WTC11 (cell line): Measurements from ENCODE around the gene VSTM2A. TPM values are rescaled to one million over a fixed set of nuclear protein-coding genes. Genes with fewer than 3 reads are reported as not detected.

Experiments used
- ATAC-seq: fragments of 200-7000 bp; cut with Tn5 transposase; 2 replicates; pipeline ENCODE4 v1.10.0; 2021; ENCODE audit warnings: mild to moderate bottlenecking, moderate library complexity
- CTCF ChIA-PET: fragments of 300-600 bp; sonication (Branson Sonifier 250); formaldehyde crosslinking; loops from one replicate; lab custom pipeline; 2021; ENCODE audit warnings: antibody characterized with exemption; lab: Charles Lee
- POLR2A ChIA-PET: fragments of 350-600 bp; sonication (Branson Sonifier 250); formaldehyde crosslinking; loops from one replicate; lab custom pipeline; 2021; ENCODE audit warnings: antibody characterized with exemption; lab: Charles Lee
- DNase-seq: peaks from one replicate; pipeline ENCODE4 v3.0.0; 2021; ENCODE audit warnings: low spot score
- H3K27ac Mint-ChIP-seq: 2 replicates; pipeline ENCODE4 v1.8.0; 2021; ENCODE audit warnings: mixed read lengths
- H3K27me3 Mint-ChIP-seq: 2 replicates; pipeline ENCODE4 v1.8.0; 2021; ENCODE audit warnings: low read depth, mild to moderate bottlenecking, moderate library complexity, mixed read lengths
- H3K36me3 Mint-ChIP-seq: 2 replicates; pipeline ENCODE4 v1.8.0; 2021; ENCODE audit warnings: mixed read lengths
- H3K4me1 Mint-ChIP-seq: 2 replicates; pipeline ENCODE4 v1.8.0; 2022; ENCODE audit warnings: mixed read lengths
- H3K4me3 Mint-ChIP-seq: 2 replicates; pipeline ENCODE4 v1.8.0; 2021; ENCODE audit warnings: mild to moderate bottlenecking, moderate library complexity, mixed read lengths
- H3K9me3 Mint-ChIP-seq: 2 replicates; pipeline ENCODE4 v1.8.0; 2021; ENCODE audit warnings: mixed read lengths
- CREB1 ChIP-seq: sonication (generic); formaldehyde crosslinking; IDR thresholded peaks from 2 replicates; pipeline ENCODE4 v1.8.0; 2023; ENCODE audit warnings: mild to moderate bottlenecking, missing genetic modification reagents
- FOXP1 ChIP-seq: sonication (generic); formaldehyde crosslinking; IDR thresholded peaks from 2 replicates; pipeline ENCODE4 v1.8.0; 2022; ENCODE audit warnings: missing genetic modification reagents, mild to moderate bottlenecking, moderate library complexity, borderline replicate concordance
- MYBL2 ChIP-seq: sonication (generic); formaldehyde crosslinking; IDR thresholded peaks from 2 replicates; pipeline ENCODE4 v1.8.1; 2023; ENCODE audit warnings: mild to moderate bottlenecking, moderate library complexity, missing genetic modification reagents
- OVOL2 ChIP-seq: fragments of 250-450 bp; sonication (Bioruptor Pico); IDR thresholded peaks from 2 replicates; pipeline ENCODE4 v1.9.0; 2021; ENCODE audit warnings: mild to moderate bottlenecking, borderline replicate concordance
- SMAD4 ChIP-seq: sonication (generic); formaldehyde crosslinking; IDR thresholded peaks from 2 replicates; pipeline ENCODE4 v1.8.0; 2022; ENCODE audit warnings: mild to moderate bottlenecking, missing genetic modification reagents
- TP53 ChIP-seq: sonication (generic); formaldehyde crosslinking; IDR thresholded peaks from 2 replicates; pipeline ENCODE4 v1.8.1; 2023; ENCODE audit warnings: mild to moderate bottlenecking, missing genetic modification reagents
- total RNA-seq: library from RNA; stranded (reverse); gene quantifications from 3 replicates; pipeline ENCODE4 v1.2.3, GENCODE V29; 2021
- TF ChIP-seq, protein P1 (sequence below): sonication (generic); formaldehyde crosslinking; IDR thresholded peaks from 2 replicates; pipeline ENCODE4 v1.8.0; 2022; ENCODE audit warnings: missing genetic modification reagents
- TF ChIP-seq, protein P2 (sequence below): fragments of 200-600 bp; IDR thresholded peaks from 2 replicates; pipeline ENCODE4 v1.8.0; 2022; ENCODE audit warnings: antibody characterized with exemption
- TF ChIP-seq, protein P3 (sequence below): sonication (generic); formaldehyde crosslinking; IDR thresholded peaks from 2 replicates; pipeline ENCODE4 v1.8.0; 2023; ENCODE audit warnings: missing genetic modification reagents, mild to moderate bottlenecking, borderline replicate concordance
- TF ChIP-seq, protein P4 (sequence below): sonication (generic); formaldehyde crosslinking; IDR thresholded peaks from 2 replicates; pipeline ENCODE4 v1.8.1; 2022; ENCODE audit warnings: low read depth, missing genetic modification reagents, borderline replicate concordance
- TF ChIP-seq, protein P5 (sequence below): sonication (generic); formaldehyde crosslinking; IDR thresholded peaks from 2 replicates; pipeline ENCODE4 v1.8.1; 2023; ENCODE audit warnings: mild to moderate bottlenecking, missing genetic modification reagents, borderline replicate concordance

VSTM2A gene
- total RNA-seq, 1 experiment from 2014 or later, result 2.0 TPM

DNA sequence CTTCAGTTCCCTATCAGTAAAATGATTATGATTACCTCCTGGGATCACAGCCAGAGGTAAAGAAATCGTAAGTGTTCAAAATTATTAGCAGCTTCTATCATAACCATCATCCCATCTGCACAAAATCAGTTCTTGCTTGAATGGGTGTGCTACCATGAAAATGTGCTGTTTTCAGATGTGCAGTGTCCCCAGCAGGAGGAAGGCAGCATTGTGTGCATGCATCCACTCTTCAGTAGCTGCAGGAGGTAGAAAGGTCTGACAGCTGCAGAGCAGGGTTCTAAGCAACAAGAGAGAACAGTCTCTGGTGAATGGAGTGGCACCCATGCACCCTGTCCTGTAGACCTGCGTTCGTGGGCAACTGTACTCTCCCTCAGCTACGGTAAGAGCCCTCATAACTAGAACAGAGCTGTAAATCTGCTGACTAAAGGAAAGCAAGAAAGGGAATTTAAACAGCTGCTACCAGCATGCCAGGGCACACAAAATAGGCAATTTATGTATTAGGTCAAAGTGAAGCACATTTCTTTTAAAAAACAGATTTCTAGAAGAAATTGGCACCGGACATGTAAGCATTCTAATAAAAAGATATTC is 21.2 kb downstream of the VSTM2A start:
- Mint-ChIP-seq H3K27ac (no peak overlapping the region), H3K4me3 (no peak overlapping the region), H3K9me3 (no peaks in the 10 kb centered on the region), H3K4me1 (peaks cover 10% of the 10 kb centered on the region), H3K27me3 (no peaks in the 10 kb centered on the region), H3K36me3 (no peaks in the 10 kb centered on the region)
- ChIA-PET POLR2A (interaction anchor here (0.5 kb wide), 1 partner anchor 1479 kb away, joined by 3 read pairs; no protein-coding TSS in a partner anchor), CTCF (no interaction called here)
- ATAC-seq (no peak), DNase-seq (no peak)
- TF ChIP-seq, protein P1, sequence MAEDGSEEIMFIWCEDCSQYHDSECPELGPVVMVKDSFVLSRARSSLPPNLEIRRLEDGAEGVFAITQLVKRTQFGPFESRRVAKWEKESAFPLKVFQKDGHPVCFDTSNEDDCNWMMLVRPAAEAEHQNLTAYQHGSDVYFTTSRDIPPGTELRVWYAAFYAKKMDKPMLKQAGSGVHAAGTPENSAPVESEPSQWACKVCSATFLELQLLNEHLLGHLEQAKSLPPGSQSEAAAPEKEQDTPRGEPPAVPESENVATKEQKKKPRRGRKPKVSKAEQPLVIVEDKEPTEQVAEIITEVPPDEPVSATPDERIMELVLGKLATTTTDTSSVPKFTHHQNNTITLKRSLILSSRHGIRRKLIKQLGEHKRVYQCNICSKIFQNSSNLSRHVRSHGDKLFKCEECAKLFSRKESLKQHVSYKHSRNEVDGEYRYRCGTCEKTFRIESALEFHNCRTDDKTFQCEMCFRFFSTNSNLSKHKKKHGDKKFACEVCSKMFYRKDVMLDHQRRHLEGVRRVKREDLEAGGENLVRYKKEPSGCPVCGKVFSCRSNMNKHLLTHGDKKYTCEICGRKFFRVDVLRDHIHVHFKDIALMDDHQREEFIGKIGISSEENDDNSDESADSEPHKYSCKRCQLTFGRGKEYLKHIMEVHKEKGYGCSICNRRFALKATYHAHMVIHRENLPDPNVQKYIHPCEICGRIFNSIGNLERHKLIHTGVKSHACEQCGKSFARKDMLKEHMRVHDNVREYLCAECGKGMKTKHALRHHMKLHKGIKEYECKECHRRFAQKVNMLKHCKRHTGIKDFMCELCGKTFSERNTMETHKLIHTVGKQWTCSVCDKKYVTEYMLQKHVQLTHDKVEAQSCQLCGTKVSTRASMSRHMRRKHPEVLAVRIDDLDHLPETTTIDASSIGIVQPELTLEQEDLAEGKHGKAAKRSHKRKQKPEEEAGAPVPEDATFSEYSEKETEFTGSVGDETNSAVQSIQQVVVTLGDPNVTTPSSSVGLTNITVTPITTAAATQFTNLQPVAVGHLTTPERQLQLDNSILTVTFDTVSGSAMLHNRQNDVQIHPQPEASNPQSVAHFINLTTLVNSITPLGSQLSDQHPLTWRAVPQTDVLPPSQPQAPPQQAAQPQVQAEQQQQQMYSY, result no peak
- no peak for TF ChIP-seq CREB1 (CRISPR knock-in tag)
- TF ChIP-seq, protein P2, sequence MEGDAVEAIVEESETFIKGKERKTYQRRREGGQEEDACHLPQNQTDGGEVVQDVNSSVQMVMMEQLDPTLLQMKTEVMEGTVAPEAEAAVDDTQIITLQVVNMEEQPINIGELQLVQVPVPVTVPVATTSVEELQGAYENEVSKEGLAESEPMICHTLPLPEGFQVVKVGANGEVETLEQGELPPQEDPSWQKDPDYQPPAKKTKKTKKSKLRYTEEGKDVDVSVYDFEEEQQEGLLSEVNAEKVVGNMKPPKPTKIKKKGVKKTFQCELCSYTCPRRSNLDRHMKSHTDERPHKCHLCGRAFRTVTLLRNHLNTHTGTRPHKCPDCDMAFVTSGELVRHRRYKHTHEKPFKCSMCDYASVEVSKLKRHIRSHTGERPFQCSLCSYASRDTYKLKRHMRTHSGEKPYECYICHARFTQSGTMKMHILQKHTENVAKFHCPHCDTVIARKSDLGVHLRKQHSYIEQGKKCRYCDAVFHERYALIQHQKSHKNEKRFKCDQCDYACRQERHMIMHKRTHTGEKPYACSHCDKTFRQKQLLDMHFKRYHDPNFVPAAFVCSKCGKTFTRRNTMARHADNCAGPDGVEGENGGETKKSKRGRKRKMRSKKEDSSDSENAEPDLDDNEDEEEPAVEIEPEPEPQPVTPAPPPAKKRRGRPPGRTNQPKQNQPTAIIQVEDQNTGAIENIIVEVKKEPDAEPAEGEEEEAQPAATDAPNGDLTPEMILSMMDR, result no peak
- no peak for TF ChIP-seq TP53 (CRISPR knock-in tag)

DNA sequence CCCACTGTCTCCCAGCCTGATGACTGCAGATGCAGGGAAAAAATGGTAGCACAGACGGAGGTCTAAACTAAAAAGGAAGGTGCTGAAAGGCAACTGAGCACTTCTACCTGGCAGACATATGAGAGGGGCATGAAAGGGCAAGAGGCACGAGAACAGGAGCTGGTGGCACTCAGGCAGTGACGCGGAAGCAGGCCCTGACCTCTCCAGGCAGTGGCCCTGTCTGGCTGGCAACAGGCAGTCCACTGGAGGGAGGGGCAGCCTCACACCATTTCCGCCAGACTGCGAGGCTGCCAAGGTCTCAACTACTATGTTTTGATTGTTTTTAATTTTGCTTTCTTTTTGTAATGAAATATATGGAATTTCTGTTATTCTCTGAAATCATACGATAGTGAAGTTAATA is 23.3 kb downstream of the VSTM2A start:
- no peak for ATAC-seq
- CTCF ChIA-PET, result no interaction called here
- DNase-seq, result no peak
- Mint-ChIP-seq H3K4me3 (no peak overlapping the region), H3K36me3 (no peaks in the 10 kb centered on the region), H3K27ac (peak overlapping the region; percentile 47; the same call in 1 of the 2 replicates), H3K27me3 (no peaks in the 10 kb centered on the region), H3K4me1 (peaks cover 20% of the 10 kb centered on the region), H3K9me3 (no peaks in the 10 kb centered on the region)
- TF ChIP-seq FOXP1 (CRISPR knock-in tag), result no peak
- TF ChIP-seq, protein P3, sequence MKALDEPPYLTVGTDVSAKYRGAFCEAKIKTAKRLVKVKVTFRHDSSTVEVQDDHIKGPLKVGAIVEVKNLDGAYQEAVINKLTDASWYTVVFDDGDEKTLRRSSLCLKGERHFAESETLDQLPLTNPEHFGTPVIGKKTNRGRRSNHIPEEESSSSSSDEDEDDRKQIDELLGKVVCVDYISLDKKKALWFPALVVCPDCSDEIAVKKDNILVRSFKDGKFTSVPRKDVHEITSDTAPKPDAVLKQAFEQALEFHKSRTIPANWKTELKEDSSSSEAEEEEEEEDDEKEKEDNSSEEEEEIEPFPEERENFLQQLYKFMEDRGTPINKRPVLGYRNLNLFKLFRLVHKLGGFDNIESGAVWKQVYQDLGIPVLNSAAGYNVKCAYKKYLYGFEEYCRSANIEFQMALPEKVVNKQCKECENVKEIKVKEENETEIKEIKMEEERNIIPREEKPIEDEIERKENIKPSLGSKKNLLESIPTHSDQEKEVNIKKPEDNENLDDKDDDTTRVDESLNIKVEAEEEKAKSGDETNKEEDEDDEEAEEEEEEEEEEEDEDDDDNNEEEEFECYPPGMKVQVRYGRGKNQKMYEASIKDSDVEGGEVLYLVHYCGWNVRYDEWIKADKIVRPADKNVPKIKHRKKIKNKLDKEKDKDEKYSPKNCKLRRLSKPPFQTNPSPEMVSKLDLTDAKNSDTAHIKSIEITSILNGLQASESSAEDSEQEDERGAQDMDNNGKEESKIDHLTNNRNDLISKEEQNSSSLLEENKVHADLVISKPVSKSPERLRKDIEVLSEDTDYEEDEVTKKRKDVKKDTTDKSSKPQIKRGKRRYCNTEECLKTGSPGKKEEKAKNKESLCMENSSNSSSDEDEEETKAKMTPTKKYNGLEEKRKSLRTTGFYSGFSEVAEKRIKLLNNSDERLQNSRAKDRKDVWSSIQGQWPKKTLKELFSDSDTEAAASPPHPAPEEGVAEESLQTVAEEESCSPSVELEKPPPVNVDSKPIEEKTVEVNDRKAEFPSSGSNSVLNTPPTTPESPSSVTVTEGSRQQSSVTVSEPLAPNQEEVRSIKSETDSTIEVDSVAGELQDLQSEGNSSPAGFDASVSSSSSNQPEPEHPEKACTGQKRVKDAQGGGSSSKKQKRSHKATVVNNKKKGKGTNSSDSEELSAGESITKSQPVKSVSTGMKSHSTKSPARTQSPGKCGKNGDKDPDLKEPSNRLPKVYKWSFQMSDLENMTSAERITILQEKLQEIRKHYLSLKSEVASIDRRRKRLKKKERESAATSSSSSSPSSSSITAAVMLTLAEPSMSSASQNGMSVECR (CRISPR knock-in tag), result no peak
- TF ChIP-seq, protein P4, sequence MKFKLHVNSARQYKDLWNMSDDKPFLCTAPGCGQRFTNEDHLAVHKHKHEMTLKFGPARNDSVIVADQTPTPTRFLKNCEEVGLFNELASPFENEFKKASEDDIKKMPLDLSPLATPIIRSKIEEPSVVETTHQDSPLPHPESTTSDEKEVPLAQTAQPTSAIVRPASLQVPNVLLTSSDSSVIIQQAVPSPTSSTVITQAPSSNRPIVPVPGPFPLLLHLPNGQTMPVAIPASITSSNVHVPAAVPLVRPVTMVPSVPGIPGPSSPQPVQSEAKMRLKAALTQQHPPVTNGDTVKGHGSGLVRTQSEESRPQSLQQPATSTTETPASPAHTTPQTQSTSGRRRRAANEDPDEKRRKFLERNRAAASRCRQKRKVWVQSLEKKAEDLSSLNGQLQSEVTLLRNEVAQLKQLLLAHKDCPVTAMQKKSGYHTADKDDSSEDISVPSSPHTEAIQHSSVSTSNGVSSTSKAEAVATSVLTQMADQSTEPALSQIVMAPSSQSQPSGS (CRISPR knock-in tag), result no peak
- TF ChIP-seq MYBL2, result no peak
- TF ChIP-seq OVOL2 (CRISPR knock-in tag), result no peak
- TF ChIP-seq, protein P5, sequence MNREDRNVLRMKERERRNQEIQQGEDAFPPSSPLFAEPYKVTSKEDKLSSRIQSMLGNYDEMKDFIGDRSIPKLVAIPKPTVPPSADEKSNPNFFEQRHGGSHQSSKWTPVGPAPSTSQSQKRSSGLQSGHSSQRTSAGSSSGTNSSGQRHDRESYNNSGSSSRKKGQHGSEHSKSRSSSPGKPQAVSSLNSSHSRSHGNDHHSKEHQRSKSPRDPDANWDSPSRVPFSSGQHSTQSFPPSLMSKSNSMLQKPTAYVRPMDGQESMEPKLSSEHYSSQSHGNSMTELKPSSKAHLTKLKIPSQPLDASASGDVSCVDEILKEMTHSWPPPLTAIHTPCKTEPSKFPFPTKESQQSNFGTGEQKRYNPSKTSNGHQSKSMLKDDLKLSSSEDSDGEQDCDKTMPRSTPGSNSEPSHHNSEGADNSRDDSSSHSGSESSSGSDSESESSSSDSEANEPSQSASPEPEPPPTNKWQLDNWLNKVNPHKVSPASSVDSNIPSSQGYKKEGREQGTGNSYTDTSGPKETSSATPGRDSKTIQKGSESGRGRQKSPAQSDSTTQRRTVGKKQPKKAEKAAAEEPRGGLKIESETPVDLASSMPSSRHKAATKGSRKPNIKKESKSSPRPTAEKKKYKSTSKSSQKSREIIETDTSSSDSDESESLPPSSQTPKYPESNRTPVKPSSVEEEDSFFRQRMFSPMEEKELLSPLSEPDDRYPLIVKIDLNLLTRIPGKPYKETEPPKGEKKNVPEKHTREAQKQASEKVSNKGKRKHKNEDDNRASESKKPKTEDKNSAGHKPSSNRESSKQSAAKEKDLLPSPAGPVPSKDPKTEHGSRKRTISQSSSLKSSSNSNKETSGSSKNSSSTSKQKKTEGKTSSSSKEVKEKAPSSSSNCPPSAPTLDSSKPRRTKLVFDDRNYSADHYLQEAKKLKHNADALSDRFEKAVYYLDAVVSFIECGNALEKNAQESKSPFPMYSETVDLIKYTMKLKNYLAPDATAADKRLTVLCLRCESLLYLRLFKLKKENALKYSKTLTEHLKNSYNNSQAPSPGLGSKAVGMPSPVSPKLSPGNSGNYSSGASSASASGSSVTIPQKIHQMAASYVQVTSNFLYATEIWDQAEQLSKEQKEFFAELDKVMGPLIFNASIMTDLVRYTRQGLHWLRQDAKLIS (CRISPR knock-in tag), result no peak
- no peak for TF ChIP-seq SMAD4 (CRISPR knock-in tag)
- POLR2A ChIA-PET, result no interaction called here
